Fibroblast of skin of left biceps (primary cell): ENCODE data around the gene TMEM131.

Experiments
- DNase-seq, 2 experiments: peaks; one replicate each; pipeline ENCODE4 v3.0.0-alpha.2; 2013; ENCODE audit warnings: low read depth in 2 of 2

Gene TMEM131

DNA sequence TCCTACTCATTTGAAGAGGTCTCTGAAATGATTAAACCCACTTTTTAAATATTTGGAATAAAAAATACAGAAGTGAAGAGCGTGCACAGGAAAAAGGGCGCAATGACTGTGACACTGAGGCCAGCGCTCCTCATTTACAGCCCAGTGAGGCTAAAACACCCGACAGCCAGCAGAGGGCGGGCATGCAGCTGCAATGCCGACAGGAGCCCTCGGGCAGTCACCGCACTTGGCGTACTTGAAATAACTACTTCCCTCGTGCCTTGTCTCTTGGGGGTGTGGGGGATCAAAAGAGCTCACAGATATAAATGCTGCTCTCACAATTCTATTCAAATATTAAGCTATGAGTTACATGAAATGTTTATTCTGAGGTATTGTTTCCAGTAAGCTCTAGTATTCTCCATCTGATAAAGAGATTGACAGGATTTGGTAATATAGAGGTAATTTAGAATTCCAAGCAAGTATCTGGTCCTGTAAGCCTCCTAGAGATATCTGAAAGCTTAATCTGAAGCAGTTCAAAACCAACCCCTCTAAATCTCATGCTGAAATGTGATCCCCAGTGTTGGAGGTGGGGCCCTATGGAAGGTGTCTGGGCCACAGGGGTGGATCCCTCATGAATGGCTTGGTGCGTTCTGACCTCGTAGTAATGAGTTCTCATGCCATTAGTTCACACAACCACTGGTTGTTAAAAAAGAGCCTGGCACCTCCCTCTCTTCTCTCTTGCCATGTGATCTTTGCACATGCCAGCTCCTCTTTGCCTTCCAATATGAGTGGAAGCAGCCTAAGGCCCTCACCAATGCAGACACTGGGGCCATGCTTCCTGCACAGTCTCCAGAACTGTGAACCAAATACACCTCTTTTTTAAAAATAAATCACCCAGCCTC, 188.8 kb downstream of the TMEM131 start:
- peak; percentile 20 for DNase-seq

DNA sequence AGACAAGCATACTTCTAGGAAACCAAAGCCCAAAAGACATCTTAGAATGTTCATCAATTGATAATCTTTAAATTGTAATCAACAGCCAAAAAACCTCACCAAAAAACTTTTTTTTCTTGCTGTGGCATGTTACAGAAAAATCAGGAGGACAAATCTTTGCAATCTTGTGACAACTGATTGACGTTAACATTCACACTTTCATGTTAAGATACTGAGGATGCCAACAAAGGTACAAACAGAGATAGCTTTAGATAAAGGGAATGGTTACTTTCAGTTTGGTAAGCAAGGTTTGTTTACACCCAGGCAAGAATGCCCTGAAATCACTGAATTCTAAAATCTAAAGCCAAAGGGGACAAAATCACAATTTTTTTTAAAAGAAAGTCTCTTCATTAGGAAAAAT, 190.0 kb downstream of the TMEM131 start:
- DNase-seq, result no peak

DNA sequence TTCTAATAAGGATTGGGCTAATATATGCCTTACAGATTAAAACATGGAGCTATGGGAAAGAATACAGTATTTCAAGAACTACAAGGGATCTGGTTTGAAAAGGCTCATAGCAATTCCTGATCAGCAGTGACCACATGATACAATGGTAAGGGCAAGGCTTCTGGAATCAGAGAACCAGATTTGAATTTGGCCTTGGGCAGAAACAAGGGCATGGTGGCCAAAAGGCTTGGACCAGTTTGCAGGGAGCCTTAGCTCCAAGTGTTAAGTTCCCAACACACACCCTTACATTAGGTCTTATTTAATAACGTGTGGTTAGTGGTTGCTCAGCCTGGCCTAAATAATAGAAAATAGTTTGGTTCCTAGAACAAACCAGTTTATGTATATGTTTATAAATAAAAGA, 194.7 kb downstream of the TMEM131 start:
- DNase-seq, result no peak

DNA sequence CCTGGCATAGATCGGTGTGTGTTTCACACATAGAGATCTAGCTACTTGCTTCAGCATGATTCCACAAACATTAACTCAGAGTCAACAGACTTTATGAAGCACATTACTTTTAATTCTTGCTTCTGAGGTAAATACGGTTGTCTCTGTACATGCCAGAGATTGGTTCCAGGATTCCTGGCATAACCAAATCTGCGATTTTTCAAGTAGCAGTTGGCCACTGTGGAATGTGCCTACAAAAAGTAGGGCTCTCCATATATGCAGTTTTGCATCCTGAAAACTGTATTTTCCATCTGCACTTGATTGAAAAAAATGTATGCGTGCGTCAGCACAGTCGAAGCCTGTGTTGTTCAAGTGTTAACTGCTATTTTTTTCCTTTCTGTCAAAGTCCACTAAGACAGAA, 197.3 kb downstream of the TMEM131 start:
- peak in 1 of 2 experiments; percentile 6 for DNase-seq

- no peak for DNase-seq
Observed at GRCh38 chr2:97797355-97797754, 198.4 kb downstream of the TMEM131 start.

DNA sequence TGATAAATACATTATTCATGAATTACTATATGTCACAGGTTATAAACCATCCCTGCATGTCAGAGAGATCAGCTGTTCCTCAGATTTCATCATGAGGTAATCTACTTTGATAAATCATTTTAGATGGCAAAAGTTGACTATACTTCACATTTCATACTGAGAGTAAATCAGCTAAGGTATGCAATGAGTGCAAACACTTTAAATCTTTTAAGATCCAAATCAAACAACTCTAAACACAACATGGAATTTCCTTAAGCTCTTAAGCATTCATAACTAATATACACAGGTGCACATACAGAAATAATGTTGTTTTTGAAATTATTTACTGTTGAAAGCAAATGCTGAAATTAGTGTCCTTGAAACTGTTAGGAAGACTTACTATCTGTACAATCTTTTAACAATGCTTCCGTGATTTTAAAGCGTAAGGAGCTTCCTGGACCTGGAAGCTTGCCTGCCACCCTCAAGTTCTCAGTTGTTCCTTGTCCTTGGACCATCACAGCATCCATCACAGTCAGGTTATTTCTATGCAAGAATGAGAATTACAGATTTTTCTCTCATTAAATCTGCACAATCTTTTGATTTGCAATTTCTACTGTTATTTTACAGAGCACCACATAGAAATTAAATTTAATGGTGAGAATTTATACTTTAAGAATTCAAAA, 199.2 kb downstream of the TMEM131 start:
- no peak for DNase-seq

DNA sequence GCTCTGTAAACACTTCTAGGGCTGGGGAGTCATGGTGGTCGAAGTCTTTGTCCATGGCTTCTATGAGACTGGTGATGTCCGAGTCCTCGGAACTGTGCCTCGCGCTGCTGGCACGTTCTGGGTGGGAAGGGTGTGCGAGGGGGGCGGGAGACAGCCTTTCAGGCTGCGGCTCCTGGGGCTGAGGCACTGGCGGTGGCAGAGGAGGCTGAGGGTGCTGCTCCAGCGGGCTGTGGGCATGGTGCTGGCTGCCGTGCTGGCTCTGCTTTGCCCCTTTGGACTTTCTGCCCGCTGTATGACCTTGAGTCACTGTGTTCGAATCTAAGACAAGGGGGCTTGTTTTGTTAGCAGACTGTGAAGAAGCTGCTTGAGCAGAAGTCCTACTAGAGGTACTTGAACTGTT, 203.3 kb downstream of the TMEM131 start:
- no peak for DNase-seq

- no peak for DNase-seq
Observed at GRCh38 chr2:97788986-97789644, 206.6 kb downstream of the TMEM131 start.

DNA sequence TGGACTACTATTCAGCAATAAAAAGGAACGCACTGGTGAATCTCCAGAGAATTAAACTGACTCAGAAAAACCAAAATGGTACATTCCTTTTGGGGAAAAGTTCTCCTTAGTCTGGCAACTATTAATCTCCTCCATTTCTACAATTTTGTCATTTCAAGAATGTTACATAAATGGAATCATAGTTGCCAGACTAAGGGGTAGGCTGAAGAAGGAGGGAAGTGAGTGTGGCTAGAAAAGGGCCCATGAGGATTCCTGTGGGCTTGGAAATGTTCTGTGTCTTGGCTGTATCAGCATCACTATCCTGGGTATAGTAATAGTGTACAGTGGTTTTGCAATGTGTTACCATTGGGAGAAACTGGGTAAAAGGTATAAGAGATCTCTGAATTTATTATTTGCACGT, 209.9 kb downstream of the TMEM131 start:
- DNase-seq, result no peak

GRCh38 chr2:97784953-97785352, 210.8 kb downstream of the TMEM131 start:
- no peak for DNase-seq

GRCh38 chr2:97781981-97782380, 213.8 kb downstream of the TMEM131 start:
- no peak for DNase-seq

- no peak for DNase-seq
Observed at GRCh38 chr2:97779141-97779540, 216.6 kb downstream of the TMEM131 start.

DNA sequence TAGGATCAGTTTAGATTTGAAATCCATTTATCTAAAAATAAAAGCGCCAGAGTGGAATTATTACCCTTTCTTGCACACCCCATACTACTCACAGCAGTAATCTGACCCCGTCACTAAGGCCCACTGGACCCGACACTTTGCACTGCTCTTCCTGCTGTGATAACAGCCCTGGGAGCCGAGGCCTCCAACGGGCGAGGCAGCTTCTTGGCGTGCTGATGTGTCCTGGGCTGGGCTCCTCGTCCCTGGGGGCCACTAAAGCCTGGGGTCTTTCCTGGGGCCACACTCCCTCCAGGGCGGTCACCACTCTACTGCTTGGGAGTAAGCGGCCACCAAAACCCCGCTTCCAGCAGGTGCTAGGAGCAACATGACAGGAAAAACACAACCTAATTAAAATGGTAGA, 220.7 kb downstream of the TMEM131 start:
- no peak for DNase-seq

DNA sequence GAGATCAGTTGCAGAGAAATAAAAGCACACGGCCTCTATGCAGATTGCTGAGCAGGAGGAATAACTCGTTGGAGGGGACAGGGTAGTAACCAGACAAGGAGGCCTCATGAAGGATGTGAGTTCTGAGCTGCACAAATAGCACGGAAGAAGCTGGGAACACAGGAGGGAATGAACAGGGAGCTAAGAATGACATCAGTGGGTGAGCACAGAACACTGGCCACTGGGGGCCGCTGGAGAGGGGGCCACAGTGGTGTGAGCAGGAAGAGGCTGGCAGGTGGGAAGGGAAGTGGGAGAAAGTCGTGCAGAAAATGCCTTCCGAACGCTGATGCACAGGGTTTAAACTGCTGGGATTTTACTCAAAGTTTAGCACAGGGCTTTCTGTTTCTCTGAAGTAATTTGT, 221.3 kb downstream of the TMEM131 start:
- no peak for DNase-seq

DNA sequence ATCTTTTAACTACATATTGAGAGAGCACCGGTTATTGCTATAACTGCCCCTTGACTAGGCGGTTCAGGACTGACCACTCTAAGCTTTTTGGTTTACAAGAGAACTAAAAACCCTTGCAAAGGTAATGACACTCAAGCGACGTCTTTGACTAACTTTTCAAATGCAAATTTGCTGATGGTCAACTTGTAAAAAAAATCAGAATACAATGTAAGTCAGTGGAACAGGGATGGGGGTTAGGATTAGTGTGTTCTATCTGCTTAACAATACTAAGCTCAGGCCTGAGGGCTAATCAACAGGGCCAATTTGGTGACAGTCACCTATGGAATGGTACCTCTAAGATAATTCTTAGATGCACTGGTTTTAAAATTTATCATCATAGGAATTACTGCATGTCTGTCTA, 225.3 kb downstream of the TMEM131 start:
- DNase-seq, result no peak

DNA sequence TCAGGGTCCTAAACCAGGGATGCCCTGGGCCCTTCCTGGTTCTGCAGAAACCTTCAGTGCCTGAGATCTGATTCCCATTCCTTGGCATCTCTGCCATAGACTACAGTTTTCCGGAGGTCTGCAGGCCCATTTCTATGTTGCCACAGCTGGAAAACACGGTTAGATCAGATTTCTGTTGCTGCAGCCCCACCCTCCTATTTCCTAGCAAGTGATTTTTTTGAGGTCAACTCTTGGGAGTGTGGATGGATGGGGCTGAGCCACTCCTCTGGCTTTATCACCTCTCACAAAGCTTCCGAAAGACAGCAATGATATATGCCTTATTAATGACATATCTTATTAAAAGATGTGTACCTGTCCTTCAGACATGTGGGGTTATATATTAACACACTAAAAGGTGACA, 226.0 kb downstream of the TMEM131 start:
- DNase-seq, result no peak

- DNase-seq, result no peak
Observed at GRCh38 chr2:97769308-97769707, 226.4 kb downstream of the TMEM131 start.

DNA sequence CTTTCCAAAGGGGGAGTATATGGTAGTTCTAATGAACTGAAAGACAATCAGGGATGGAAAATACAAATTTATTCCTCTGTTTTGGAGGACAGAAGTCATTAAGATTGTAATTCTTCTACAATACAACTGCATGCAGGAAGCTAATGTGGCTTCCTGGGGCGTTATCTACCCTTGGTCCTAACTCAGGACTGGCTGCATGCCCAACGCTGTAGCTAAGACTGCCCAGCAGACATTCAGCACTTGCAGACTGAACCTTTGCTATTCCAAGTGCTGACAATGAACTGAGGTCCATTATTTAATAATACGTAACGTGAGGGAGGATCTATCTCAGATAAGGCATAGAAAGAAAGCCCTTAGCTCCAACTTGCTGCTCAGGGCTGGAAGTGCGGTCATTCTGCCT, 229.2 kb downstream of the TMEM131 start:
- no peak for DNase-seq

- DNase-seq, result no peak
Observed at GRCh38 chr2:97765933-97766332, 229.8 kb downstream of the TMEM131 start.

DNA sequence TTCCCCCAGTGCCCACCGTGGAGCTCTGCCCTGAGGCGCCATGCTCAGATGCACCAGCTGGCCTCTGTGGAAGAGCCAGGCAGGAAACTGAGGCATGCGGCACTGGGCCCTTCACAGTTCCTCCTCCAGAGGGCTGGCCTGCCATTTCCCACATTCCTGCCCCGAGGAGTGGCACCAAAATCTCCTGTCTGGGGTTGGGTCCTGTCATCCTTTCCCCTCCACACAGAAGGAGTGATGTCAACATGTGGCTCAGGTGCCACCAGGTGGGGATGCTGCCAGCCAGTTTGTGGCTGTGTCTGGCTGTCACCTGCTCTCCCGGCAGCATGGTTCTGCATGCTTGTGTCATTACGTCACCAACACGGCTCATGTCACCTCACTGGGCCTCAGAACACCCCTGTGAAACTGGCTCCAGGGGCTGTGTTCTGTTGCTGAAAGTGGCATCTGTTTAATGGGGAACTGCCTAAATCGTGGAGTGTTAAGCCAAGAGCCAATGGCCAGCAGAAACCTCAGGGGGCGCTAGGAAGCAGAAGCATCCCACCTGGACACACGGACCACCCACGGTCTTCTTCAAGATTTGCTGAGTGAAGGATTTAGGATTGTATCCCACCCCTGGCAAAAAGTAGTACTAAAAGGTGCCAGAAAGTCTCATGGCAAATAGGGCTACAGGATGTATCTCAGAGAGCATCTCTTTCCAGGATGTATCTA, 231.0 kb downstream of the TMEM131 start:
- no peak for DNase-seq

DNA sequence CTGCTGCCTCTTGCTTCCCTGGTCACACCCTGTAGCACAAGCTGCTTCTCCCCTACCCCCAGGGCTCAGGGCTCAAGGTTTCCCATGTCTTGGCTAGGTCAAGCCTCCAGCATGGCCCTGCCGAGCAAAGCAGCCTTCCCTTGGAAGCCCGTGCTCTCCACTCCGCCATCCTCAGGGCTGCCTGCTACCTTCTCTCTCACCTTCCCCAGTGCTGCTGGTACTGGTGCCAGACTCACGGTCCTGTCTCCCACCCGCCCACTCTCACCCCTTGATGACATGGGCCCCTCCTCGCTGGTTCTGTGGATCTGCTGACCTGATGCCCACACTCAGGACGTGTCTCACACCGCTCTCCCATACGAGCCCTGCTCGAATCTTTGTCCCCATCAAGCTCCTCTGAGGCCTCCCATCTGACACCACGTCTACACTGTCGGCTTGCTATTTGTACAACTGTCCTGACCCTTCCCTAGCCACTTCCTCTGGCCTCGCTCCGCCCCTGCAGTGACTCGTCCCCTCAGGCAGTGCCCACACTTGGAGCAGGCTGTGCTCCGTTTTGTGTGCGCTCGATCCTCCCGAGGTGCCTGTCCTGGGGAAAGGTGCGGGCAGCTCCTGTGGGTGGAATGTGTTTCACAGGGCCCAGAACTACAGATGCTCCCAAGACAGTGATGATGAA, 232.4 kb downstream of the TMEM131 start:
- DNase-seq, result no peak

DNA sequence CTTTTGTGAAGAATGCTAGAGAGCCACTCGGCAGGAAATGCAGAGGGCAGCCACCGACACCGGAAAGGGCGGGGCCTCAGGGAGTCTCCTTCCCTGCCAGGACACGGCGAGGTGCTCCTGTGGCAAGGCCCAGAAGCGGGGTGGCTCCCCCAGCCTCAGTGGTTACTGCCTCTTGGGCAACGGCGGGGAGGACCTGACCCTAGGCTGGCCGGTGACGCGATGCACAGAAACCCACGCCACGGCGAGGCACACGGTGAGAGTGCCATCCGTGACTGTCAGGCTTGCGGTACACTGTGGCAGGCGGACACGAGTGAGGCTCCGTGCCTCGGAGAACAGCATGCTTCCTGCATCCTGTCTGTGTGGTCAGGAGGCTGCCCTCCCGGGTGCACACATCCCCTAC, 234.6 kb downstream of the TMEM131 start:
- DNase-seq, result no peak
